Esophagus mucosa (tissue), 1 donor: ENCODE data around the gene NCKAP1. TPM values are rescaled to one million over a fixed set of nuclear protein-coding genes. Genes with fewer than 3 reads are reported as not detected.
"Not testable (repeated sequence)": the region's sequence is repeated elsewhere in the genome, so short reads cannot be mapped to it uniquely, and the experiment has no call there.

Experiments used
- ATAC-seq: fragments of 200-7000 bp; cut with Tn5 transposase; one replicate; pipeline ENCODE4 v1.9.1; 2020
- total RNA-seq: library from RNA; stranded (reverse); gene quantifications from one replicate; pipeline ENCODE4 v1.2.4, GENCODE V29; 2023
- donor health status: DM: yes; HTN: yes; CAD: no.

Gene NCKAP1
- total RNA-seq, 1 donor from 2014 or later = 121 TPM

DNA sequence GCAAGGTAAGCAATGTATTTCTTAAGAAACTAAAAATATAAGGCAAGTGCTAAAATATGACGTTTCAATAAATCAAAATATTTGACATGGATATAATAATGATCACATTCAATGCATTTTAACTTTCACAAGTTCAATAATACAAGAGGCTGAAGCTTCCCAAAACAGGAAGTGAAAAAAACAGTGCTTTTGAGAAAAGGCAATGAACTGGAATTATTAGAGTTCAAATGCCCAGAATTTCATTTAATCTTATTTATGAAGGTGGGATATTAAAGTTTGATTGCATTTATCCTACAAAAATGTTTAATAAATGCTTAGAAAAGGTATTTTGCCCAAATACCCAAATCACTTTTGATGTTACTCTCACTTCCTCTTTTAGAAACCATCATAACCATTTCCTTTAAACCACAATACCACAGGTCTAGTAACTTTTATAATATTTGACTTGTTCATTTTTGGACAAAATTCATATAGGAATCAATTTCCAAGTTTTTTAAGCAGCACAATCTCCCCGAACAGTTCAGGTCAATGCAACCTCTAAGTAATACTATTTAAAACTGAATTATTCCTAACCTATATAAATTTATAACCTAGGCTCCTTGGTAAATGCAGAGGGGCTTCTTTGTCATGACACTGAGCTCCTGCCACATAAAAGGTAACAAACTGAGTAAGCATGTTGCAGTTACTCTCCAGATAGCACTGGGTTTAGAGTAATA lies 2.1 kb downstream of the NCKAP1 start:
- no peak for ATAC-seq

DNA sequence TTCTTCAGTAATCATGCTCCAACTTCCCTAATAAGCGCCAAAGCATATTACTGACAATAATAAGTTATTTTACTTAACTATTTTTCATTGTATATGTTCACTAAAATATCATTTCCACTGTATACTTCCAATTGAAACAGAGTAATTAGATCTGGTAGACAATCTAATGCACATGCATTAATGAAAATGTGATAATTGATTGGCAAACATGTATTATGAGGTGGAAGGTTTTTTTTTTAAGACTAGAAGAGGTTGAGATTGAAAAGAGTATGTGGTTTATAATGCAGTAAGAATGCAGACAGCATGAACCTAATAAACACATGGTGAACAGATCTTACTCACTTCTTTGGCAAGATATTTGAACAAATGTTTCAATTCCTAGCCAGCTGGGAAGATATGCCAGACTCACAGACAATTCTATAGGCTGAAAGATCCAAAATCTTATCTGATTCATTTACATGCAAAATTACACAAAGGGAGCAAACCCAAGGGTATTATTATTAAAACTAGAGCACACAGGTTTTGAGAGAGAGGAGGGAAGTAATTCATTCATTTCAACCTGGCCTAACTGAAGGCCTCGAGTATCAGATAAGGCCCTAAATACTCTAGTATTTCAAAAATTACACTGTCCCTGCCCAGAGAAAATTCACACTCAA lies 2.8 kb downstream of the NCKAP1 start:
- ATAC-seq = no peak

DNA sequence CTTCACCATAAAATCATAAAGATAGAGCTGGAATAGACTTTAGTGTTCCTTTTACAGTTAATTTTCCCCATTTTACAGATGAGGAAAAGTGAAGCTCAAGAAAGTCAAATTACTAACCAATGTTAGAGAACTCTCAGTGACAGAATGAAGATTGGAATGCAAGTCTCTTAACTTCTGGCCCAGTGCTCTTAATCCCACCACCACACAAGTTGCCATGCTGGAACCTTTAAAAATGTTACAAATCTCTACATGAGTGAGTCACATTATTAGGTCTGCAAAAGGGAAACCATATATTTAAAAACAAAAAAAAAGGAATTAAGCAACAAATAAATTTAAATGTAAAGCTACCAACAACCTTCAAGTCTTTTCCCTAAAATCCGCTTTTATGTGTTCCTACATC lies 3.5 kb downstream of the NCKAP1 start:
- no peak for ATAC-seq

DNA sequence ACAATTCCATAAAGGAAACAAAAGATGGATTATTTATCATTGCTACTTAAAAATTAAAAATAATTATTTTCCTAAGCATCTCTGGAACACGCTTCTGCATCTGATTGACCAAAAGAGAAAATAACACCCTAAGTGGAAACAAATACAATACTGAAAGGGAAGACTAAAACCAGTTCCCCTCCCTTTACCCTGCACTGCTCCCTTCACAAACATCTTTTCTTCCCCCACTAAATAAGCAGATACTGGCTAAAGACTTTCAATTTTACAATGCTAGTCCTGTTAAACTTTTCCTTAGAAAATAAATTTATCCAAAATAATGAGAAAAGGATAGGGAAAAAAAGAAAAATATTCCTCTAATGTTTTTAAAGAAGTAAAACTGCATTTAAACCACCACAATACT lies 4.3 kb downstream of the NCKAP1 start:
- no peak for ATAC-seq

DNA sequence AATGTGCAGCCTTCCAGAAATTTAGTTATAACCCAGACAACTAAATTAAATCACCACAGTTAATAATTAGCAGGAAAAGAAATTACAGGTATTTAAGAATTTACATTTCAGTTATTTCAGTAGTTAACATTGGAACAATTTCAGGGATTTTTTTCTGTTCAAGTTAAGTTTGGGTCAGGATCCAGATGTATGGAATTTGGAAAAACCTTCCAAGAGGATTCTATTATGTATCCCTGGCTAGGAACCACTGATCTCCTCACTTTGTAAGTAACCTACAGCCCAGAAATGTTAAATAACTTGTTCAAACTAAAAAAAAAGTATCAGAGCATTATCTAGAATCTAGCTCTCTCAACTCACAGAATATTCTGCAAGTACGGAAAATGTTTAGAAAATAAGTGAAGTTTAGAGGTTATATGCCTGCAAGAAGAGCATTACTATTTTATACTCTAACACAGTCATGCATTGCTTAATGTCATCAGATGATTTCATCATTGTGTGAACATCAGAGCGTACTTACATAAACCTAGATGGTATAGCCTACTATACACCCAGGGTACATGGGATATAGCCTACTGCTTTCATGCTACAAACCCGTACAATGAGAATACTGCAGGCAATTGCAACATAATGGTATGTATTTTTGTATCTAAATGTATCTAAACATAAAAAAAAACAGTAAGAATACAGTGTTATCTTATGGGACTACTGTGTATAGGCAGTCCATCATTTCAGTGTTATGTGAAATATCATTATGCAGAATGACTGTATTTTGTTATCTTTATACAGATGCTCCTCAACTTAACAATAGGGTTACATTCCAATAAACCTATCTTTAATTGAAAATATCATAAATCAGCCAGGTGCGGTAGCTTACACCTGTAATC lies 6.1 kb downstream of the NCKAP1 start:
- peak; percentile 75 for ATAC-seq

DNA sequence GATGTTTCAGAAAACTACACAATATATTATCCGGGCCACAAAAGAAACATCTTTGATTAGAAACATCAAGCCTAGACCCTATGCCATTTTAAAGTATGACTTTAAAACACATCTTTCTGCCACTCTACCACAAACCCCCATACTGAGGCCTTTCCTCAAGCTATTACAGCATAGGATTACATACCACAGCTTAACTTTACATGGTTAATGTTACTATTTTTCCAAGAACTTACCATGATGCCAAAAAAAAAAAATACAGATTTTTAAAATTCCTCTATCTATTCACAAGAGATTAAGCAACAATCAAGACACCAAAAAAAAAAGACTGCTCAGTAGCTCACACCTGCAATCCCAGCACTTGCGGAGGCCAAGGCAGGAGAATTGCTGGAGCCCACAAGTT lies 9.0 kb downstream of the NCKAP1 start:
- ATAC-seq = no peak

DNA sequence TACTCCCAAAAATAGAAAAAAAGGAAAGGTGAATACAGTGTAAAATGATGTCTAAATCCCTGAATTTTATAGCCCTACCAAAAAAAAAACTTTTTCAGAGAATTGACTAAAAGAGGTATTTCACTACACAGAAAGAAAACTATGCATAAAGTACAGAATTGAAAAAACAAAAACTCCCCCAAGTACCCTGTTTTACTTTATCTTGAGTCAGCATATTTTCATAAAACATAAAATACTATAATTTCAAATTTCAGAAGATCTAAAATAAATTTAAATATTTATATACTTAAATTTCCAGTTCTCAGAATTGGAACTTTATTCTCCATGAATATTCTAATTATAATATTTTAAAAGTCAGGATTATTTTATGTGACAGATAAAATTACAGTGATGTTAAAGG lies 10.1 kb downstream of the NCKAP1 start:
- ATAC-seq = no peak

DNA sequence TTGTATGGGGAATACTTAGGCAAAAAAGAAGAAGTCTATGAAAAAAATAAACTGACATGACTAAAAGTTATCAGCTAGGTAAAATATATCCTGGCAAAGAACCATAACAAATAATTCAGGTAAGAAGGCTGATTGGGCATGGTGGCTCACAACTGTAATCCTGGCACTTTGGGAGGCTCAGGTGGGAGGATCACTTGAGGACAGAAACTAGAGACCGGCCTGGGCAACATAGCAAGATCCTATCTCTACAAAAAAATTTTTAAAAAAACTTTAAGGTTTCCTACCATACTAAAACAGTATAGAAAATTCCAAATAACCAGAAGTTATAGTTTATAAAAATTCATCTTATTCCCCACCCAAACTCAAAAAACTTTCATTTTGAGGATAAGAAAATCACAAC lies 10.8 kb downstream of the NCKAP1 start:
- no peak for ATAC-seq

DNA sequence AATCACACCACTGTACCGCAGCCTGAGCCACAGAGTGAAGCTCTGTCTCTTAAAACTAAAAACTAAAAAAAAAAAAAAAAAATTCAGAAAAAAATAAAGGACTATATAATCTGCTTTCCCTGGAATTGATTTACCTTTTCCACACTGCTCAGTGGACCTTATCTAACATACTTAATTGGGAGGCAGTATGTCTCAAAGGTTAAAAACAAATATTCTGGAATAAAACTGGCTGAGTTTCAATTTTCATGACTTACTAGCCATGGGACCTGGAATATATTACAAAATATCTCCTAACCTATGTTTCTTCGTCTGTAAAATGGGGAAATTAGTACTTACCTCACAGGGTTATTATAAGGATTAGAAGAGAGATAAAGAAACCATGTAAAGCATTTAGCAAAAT lies 11.8 kb downstream of the NCKAP1 start:
- ATAC-seq = no peak

DNA sequence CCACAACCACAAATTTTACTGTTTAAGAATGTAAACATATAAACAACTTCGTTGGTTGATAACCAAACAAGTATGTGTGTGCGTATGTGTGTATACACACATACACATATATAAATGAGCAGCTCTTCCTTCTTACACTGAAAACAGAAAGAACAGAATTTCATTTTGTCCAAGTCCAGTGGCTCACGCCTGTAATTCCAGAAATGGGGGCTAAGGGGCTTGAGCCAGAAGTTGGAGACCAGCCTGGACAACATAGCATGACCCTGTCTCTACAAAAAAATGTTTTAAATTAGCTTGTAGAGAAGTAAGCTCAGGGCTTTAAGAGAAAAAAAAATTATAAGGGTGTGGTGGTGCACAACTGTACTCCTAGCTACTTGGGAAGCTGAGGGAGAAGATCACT lies 12.3 kb downstream of the NCKAP1 start:
- no peak for ATAC-seq

DNA sequence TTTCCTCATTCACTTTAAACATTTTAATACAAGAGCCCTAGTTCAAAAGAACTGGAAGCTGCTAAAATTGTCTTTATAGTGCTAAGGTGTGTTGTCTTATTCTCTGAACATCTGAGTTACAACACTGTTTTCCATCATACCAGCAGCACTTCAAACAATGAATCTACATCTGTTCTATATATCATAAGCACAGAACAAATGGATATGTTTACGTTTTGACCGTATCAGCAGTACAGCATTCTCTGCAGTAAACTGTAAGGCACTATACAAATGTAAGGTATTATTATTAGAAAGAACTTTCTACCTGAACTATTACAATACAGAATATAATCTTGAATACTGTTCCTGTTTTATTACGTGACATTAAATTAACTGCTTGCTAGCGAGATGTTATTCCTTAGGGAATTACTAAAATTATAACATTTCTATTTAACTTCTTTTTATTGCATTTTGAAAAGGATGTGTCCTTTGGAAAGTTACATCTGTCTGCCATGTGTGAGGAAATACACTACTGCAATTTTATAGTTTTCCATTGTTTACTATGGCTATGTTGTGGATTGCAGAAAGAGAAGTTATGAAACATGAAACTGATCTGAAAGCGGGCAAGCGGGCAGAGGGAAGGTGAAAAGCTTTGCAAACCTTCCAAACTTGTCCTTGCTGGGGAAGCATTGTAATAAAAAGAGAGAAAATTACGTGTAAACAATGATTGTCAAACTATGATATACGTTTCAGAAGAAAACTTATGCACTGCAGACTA lies 13.7 kb downstream of the NCKAP1 start:
- no peak for ATAC-seq

DNA sequence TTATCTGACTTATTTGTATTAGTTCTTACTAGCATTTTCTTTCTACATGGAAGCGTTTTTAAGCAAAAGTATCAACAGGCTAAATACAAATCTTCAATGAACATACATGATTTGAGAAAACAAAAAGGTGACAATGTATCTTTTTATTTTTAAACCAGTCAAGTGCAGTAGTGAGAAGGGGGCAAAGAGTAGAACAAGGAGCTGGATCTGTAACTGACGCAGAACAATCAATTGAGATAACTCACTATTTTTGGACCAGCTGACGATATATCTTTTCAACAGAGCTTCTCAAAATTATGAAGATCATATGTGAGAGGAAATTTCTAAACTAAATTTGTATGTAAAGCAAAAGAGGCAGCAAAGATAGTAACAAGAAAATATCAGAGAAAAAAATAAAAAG lies 15.5 kb downstream of the NCKAP1 start:
- ATAC-seq = no peak

DNA sequence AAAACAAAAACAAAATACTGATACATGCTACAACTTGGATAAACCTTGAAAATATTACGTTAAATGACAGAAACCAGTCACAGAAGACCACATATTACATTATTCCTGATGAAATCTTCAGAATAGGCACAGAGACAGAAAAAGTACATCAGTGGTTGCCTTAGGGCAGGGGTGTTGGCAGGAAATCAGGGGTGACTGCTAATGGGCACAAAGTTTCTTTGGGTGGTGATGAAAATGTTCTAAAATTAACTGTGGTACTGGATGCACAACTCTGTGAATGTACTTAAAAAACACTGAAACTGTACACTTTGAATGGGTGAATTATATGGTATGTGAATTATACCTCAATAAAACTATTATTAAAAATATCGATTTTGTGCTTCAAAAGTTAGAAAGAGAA lies 16.6 kb downstream of the NCKAP1 start:
- no peak for ATAC-seq

DNA sequence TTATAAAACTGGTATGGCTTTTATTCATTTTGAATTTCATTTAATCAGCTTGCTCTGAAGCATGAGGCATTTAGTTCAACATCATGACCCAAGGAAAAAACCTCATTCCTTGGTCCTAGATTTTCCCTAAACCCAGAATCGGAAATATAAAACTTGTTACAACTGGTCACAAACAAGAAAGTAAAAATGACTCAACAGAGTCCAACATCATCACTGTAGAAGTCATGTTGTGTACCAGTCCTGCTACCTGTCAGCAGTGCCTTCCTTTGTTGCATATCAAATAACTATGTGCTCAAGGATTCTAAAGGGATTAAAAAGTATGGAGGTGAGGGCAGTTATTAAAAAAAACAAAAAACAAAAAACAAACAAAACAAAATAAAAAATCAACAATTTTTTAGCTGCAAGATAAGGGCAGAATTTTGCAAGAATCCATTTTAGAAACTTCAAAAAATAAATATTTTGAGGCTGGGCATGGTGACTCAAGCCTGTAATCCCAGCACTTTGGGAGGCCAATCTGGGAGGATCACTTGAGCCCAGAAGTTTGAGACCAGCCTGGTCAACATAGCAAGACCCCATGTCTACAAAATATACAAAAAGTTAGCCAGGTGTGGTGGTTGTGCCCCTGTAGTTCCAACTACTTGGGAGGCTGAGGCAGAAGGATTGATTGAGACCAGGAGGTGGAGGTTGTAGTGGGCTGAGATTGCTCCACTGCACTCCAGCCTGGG lies 18.4 kb downstream of the NCKAP1 start:
- peak; percentile 88 for ATAC-seq

DNA sequence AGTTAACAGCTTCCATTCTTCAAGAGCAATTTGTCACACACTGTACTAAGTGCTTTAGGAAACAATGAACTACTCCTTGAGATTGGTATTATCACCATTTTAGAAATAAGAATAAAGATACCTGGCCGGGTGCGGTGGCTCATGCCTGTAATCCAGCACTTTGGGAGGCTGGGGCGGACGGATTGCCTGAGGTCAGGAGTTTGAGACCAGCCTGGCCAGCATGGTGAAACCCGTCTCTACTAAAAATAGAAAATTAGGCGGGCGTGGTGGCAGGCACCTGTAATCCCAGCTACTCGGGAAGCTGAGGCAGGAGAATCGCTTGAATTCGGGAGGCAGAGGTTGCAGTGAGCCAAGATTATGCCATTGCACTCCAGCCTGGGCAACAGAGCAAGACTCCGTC lies 20.4 kb downstream of the NCKAP1 start:
- ATAC-seq = not testable (repeated sequence)

DNA sequence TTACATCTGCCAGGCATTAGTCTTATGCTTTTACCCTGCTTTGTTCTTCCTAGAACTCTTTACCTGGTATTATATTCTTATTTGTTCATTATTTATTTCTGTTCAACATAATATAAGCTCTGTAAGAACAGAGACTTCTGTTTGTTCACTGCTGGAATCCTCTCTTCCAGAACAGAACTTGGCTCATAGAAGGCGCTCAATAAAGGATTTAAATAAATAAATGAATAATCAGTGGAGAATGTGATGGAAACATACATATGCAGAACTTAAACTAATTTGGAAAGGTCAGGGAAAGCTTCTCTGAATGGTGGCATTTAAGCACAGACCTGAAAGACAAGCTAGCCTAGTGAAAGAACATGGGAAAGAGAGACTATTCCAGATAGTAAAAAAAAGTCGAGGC lies 24.3 kb downstream of the NCKAP1 start:
- no peak for ATAC-seq

DNA sequence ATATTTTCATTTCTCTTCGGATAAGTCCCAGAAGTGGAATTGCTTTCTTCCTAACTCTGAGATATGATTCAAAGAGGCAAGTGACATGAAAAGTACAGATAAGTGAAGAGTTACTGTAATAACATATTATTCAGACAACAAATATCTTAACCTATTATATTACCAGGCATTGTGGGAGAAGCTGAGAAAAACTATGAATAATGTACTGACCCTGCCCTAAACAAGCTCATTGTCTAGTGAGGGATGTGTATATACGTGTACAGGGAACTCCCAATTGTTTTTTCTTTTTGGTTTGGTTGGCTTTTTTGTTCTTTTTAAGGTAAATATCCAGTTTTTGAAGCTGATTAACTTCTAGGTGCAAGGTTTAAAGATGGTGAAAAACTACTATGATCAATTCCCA lies 26.5 kb downstream of the NCKAP1 start:
- no peak for ATAC-seq

DNA sequence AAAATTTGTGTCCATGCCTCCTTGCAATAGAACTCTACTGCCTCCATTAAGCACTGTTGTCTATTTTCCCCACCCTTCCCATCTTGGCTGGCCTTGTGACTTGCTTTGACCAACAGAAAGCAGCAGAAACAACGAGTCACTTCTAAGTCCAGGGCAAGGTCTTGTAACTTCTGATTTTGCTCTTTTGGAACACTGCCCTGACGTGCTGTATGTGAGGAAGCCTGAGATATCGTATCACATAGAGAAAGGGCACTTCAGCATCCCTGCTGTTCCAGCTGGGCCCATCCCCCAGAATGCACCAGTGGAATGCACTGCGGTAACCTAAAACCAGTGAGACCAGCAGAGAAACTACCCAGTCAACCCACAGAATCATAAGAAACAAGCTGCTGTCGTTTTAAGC lies 28.1 kb downstream of the NCKAP1 start:
- no peak for ATAC-seq

DNA sequence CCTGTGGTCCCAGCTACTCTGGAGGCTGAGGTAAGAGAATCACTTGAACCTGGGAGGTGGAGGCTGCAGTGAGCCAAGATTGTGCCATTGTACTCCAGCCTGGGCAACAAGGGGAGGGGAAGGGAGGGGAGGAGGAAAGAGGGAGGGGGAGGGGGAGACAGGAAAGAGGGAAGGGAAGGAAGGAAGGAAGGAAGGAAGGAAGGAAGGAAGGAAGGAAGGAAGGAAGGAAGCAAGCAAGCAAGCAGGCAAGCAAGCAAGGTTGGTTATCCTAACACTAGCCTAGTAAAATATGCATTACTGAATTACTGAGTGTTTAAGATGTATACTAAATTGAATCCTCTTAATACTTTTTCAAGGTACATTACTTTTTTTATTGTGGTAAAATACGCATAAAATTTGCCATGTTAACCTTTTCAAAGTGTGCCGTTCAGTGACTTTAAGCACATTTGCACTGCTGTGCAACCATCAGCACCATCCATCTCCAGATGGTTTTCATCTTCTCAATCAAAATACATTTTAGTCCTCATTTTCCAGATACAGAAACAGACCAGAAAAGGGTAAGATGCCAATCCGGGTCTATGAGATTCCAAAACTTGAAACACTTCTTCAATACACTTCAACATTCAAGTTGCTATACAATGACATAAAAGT lies 28.9 kb downstream of the NCKAP1 start:
- no peak for ATAC-seq

DNA sequence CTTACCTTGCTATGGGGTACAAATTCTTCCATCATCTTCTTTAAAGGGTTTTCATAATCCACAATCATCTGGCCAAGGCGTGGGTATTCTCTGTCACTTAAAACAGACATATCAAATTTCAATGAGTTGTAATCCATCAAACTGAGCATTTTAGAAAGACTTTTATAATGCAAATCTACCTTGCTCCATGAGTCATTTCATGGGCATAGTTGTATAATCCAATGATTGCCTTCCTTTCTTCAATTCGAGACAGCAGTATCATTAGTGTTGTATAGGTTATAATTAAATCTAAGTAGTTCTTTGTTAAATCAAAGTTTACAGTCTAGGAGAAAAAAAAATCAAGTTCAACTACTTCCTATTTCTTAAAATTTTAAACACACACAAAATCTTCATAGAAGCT lies 36.3 kb downstream of the NCKAP1 start:
- peak; percentile 35 for ATAC-seq

DNA sequence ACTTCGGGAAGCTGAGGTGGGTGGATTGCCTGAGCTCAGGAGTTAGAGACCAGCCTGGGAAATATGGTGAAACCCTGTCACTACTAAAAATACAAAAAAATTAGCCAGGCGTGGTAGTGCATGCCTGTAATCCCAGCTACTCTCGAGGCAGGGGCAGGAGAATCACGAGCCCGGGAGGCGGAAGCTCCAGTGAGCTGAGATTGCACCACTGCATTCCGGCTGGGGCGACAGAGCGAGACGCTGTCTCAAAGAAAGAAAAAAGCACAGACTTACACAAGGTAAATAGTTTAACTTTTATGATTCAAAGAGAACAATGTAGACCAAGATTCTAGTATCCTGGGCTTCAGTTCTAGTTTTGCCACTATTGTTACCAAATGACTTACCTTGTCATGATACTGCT lies 37.4 kb downstream of the NCKAP1 start:
- ATAC-seq = peak; percentile 67
